ENCODE data around the gene KCTD2.

Gene KCTD2

GRCh38 chr17:75099881-75100595 is 53.0 kb downstream of the KCTD2 start:
- no peak for DNase-seq (ENCODE audit: low read depth, low spot score)

DNA sequence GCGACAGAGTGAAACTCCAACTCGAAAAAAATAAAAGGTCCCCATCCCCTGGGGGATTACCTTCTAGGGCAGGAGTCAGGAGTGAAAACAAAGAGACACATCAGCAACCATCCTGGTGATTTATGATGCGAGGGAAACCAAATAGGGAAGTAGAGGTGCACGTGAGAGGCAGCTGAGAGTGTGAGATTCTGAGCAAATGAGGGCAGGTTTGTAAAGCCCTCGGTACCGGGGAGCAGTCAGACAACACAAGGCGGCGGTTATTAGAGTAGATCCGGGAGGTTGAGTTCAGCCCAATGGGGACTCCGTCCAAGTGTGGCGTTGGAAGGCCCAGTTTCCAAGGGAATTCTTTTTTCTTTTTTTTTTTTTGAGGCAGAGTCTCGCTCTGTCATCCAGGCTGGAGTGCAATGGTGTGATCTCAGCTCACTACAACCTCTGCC is 55.4 kb downstream of the KCTD2 start:
- no peak overlapping the region for H3K4me3 ChIP-seq (ENCODE audit: low read depth, low read length)
- ChIA-PET CTCF (interaction anchor here (1.4 to 5.9 kb wide), 3 partner anchors 9 to 42 kb away, joined by 6 to 53 read pairs (median 8); no protein-coding TSS in a partner anchor), POLR2A (no interaction called here)
- TF ChIP-seq CTCF (IDR thresholded peaks at IDR 0.05; ENCODE audit: insufficient read depth, low read length, missing control alignments), result no peak
- no peak for DNase-seq (ENCODE audit: low read depth, low spot score)

More at GRCh38 chr17:75099881-75100595, 53.0 kb downstream of the KCTD2 start:
- ChIA-PET POLR2A (no interaction called here), CTCF (interaction anchor here (1.0 to 3.0 kb wide), 2 partner anchors 11 to 14 kb away, joined by 3 to 14 read pairs; no protein-coding TSS in a partner anchor)
- TF ChIP-seq CTCF (IDR thresholded peaks at IDR 0.05; ENCODE audit: insufficient read depth, low read length, missing control alignments), result no peak
- no peak overlapping the region for H3K4me3 ChIP-seq (ENCODE audit: low read depth, low read length)

DNA sequence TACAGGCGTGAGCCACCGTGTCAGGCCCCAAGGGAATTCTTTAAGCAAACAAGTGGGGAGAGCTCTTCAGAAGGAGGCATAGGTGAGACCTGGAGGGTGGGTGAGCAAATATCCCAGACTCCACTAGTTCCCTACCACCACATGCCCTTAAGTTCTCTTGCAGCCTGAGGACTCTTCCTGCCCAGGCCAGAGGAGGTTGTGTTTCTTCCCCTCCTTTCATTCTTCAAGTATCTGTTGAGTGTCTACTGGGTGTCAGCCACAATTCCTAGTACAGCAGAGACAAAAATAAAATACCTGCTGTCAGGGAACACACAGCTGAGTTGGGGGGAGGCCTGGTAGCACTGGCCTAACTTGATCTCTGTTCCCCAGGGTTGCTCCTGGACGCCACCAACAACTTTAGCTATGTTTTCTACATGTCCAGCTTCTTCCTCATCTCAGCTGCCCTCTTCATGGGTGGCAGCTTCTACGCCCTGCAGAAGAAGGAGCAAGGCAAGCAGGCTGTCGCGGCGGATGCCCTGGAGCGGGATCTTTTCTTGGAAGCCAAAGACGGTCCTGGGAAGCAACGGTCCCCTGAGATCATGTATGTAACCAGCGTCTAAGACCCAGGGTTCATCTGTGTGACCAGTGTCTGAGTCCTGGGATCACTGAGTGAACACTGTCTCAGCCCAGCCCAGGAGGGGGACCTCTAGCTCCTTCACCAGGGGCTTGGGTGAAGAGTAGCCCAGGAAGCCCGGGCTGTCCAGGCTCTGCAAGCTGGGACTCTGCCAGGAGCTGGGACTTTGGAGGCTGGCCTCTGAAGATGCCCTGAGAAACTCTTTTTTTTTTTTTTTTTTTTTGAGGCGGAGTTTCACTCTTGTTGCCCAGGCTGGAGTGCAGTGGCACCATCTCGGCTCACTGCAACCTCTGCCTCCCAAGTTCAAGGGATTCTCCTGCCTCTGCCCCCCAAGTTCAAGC is 56.9 kb downstream of the KCTD2 start:
- POLR2A ChIA-PET, result interaction anchor here (0.9 to 1.1 kb wide), 2 partner anchors 7 to 16 kb away, joined by 3 read pairs; partner anchors contain the start of gene SLC16A5
- no peak overlapping the region for H3K4me3 ChIP-seq (ENCODE audit: low read depth, low read length)
- CTCF ChIA-PET, result interaction anchor here (0.9 to 5.9 kb wide), 11 partner anchors 9 to 116 kb away, joined by 3 to 95 read pairs (median 12); partner anchors contain the start of genes MRPL58 and NT5C
- no peak for TF ChIP-seq CTCF (IDR thresholded peaks at IDR 0.05; ENCODE audit: insufficient read depth, low read length, missing control alignments)
- DNase-seq (ENCODE audit: low read depth, low spot score), result no peak

DNA sequence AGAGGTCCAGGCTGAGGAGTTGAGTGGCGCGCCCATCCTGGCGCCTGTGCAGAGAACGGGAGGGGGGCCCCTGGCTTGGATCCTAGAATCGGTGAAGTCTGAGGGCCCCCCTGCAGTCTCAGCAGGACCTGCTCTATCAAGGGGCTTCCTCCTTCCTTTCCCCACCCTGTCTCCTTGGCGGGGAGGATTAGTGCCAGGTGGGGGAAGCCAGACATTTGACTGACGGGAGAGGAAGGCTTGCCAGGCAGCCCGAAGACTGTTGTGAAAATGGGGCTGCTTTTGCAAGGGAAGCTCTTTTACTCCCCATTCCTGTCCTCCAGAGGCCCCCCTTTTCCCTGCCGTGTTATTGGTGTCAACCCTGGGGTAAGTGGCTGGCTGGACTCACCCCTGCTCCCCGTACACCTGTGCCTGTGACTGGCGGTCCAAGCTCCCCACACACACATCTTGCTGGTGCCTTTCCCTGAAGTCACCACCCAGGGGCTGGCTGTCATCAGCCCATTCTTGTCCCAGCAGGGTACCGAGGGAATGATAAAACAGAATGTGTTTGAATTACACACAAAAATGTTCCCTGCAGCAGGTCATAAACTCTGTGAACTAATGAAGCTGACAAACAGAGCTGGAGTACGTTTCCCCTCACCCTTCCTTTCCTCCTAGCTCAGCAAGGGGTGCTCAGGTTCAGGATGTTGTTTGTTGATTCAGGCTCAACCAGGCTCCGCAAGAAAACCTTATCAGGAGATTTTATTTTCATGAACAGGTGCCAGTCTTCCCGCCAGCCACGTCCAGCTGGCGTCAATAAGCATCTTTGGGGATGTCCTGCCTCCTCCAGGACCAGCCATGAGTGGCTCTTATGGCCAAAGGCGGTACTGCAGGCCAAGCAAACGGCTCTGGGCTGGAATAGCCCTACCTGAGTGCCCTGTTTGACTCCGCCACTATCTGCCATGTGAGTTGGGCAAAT is 58.4 kb downstream of the KCTD2 start:
- no peak overlapping the region for H3K4me3 ChIP-seq (ENCODE audit: low read depth, low read length)
- TF ChIP-seq CTCF (IDR thresholded peaks at IDR 0.05; ENCODE audit: insufficient read depth, low read length, missing control alignments), result peak; percentile 81
- ChIA-PET POLR2A (interaction anchor here (0.9 to 1.1 kb wide), 2 partner anchors 9 to 18 kb away, joined by 3 read pairs; partner anchors contain the start of gene SLC16A5), CTCF (interaction anchor here (0.7 to 5.9 kb wide), 27 partner anchors 10 to 350 kb away, joined by 3 to 95 read pairs (median 5); partner anchors contain the start of genes MRPL58, NUP85, SLC16A5 and TMEM94)
- no peak for DNase-seq (ENCODE audit: low read depth, low spot score)

- ChIA-PET CTCF (interaction anchor here (5.4 to 5.9 kb wide), 2 partner anchors 13 to 48 kb away, joined by 43 to 53 read pairs; no protein-coding TSS in a partner anchor), POLR2A (no interaction called here)
- no peak overlapping the region for H3K4me3 ChIP-seq (ENCODE audit: low read depth, low read length)
- no peak for TF ChIP-seq CTCF (IDR thresholded peaks at IDR 0.05; ENCODE audit: insufficient read depth, low read length, missing control alignments)
- no peak for DNase-seq (ENCODE audit: low read depth, low spot score)
Observed at GRCh38 chr17:75108193-75108592, 61.2 kb downstream of the KCTD2 start.

Measured in AG04449 (cell line).